Measurements from ENCODE around the gene CASKIN1. TPM values are rescaled to one million over a fixed set of nuclear protein-coding genes. Genes with fewer than 3 reads are reported as not detected.

Gene CASKIN1
- total and polyA plus RNA-seq, 10 of the 15 experiments (the other 5 are each of a cell fraction or from before 2014, with no cell fraction given): 0.03 to 0.33 (median 0.11) TPM; not detected in 5

DNA sequence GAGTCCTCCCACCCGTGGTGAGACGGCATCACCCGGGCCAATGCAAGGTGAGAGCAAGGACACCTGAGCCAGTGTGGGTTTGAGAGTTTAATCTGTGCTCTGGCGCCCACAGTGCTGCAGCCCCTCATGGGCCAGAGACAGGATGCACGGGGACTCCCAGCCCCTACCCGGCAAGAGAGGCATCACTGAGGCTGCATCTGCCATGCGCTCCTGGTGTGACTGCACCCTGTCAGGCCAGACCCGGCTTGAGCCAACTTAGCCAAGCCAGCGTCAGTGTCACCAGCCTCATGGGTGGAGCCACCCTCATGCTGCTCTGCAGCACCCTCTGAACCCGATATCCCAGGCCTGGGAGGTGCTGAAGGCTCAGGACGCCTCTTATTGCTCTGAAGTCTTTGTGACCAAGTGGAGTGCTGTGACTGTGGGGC lies 15.5 kb upstream of the CASKIN1 start:
- Histone ChIP-seq H3K9ac (ENCODE audit: control insufficient read depth, insufficient read depth, low read length) (no peak overlapping the region), H3K79me2 (ENCODE audit: control insufficient read depth, insufficient read depth, low read length) (peaks cover 23% of the 10 kb centered on the region), H3K27ac (ENCODE audit: control insufficient read depth, insufficient read depth) (no peak overlapping the region), H3K27me3 (replicated peaks in 1 of 2; ENCODE audit: control insufficient read depth in 2 of 2, insufficient read depth in 2 of 2, low read length in 1 of 2) (no peaks in the 10 kb centered on the region), H2AFZ (ENCODE audit: control insufficient read depth, low read depth, low read length) (no peak overlapping the region), H3K9me3 (replicated peaks; ENCODE audit: control insufficient read depth, insufficient read depth, low read length) (no peaks in the 10 kb centered on the region), H3K36me3 (ENCODE audit: control insufficient read depth in 2 of 2, insufficient read depth in 2 of 2, low read length in 1 of 2) (peaks cover 8 to 19% of the 10 kb centered on the region in 2 experiments; a peak in 3 of 4 replicates), H3K4me3 (no peak overlapping the region), H3K4me1 (ENCODE audit: control insufficient read depth, insufficient read depth, low read length) (peaks cover 2% of the 10 kb centered on the region; the same call in 1 of the 2 replicates), H4K20me1 (ENCODE audit: control insufficient read depth, insufficient read depth) (no peaks in the 10 kb centered on the region), H3K4me2 (ENCODE audit: control insufficient read depth, insufficient read depth) (no peak overlapping the region; the same call in 1 of the 2 replicates)
- FAIRE-seq (no peak), ATAC-seq (no peak), DNase-seq (ENCODE audit: low read depth, low spot score) (no peak)
- intact Hi-C loops (cut with micrococcal nuclease; ENCODE audit: unreplicated experiment) (no loop called here), in situ Hi-C loops (cut with MboI) (no loop called here)
- WGBS (ENCODE audit: insufficient coverage, insufficient replicate concordance, low lambda C conversion rate, missing lambda C conversion rate): 65% methylated on average over 11 of the region's 11 CpGs
- ChIA-PET RAD21 (ENCODE audit: unreplicated experiment) (no interaction called here), SMC1A (ENCODE audit: uncharacterized antibody, unreplicated experiment) (no interaction called here), POLR2A (interaction anchor here (1.1 kb wide), 1 partner anchor 57 kb away, joined by 4 read pairs; the partner anchor contains the start of gene TRAF7), CTCF (interaction anchor here (1.0 to 1.1 kb wide), 2 partner anchors 17 to 40 kb away, joined by 3 read pairs; partner anchors contain the start of gene ECI1)
- no peak for TF ChIP-seq SREBF1 (IDR thresholded peaks at IDR 0.05; ENCODE audit: low read length)
- no peak for TF ChIP-seq YBX1 (IDR thresholded peaks at IDR 0.05)
- TF ChIP-seq POLR2A (IDR thresholded peaks at IDR 0.05; ENCODE audit: low read depth, low read length): peak; percentile 59; the same call in 1 of the 2 replicates
- TF ChIP-seq RUNX3 (IDR thresholded peaks at IDR 0.05; ENCODE audit: low read length): no peak
- TF ChIP-seq ATF7 (IDR thresholded peaks at IDR 0.05; ENCODE audit: low read depth): no peak
- no peak for TF ChIP-seq SMC3 (IDR thresholded peaks at IDR 0.05; ENCODE audit: borderline replicate concordance, low read length)
- TF ChIP-seq SMAD5 (IDR thresholded peaks at IDR 0.05; ENCODE audit: low read depth): peak; percentile 43; the same call in 1 of the 2 replicates
- no peak for TF ChIP-seq KLF5 (IDR thresholded peaks at IDR 0.05; ENCODE audit: partially characterized antibody)
- TF ChIP-seq POU2F2 (IDR thresholded peaks at IDR 0.05; ENCODE audit: borderline replicate concordance, low read depth, low read length): no peak
- 0 out of 2 replicates have a peak, but pooled peaks have one; percentile 22 for TF ChIP-seq POLR2AphosphoS2 (IDR thresholded peaks at IDR 0.05; ENCODE audit: low read depth, low read length)
- no peak for TF ChIP-seq CHD2 (IDR thresholded peaks at IDR 0.05; ENCODE audit: borderline replicate concordance, low read depth, low read length)
- no TSS peak for BruUV-seq (replicated peaks)
